VCaP (cell line): Measurements from ENCODE around the gene TSR3.
"Not testable (repeated sequence)": the region's sequence is repeated elsewhere in the genome, so short reads cannot be mapped to it uniquely, and the experiment has no call there.

Experiments used
- H3K27ac ChIP-seq: fragments of 450-650 bp; 2 replicates; pipeline ENCODE4 v1.5.1; 2017
- CTCF ChIP-seq: fragments of 450-650 bp; conservative IDR thresholded peaks from 2 replicates; pipeline ENCODE4 v1.5.1; 2017; ENCODE audit warnings: mild to moderate bottlenecking, moderate library complexity

Gene TSR3

GRCh38 chr16:1333854-1334700 lies 17.6 kb downstream of the TSR3 start:
- TF ChIP-seq CTCF = no peak
- H3K27ac ChIP-seq = no peak overlapping the region; the same call in 1 of the 2 replicates

- H3K27ac ChIP-seq = peak within 1 kb of the TSS; percentile 59; the same call in 1 of the 2 replicates
- TF ChIP-seq CTCF = no peak
Observed at GRCh38 chr16:1333149-1333812, 18.4 kb downstream of the TSR3 start, which contains the start of gene BAIAP3. TSS of gene BAIAP3 (plus strand) at chr16:1333645. CDS start at chr16:1338550, 4,905 bp downstream.

- TF ChIP-seq CTCF = no peak
- peak overlapping the region; percentile 59; the same call in 1 of the 2 replicates for H3K27ac ChIP-seq
Observed at GRCh38 chr16:1332618-1333148, 19.0 kb downstream of the TSR3 start.

GRCh38 chr16:1331712-1332617 lies 19.7 kb downstream of the TSR3 start:
- H3K27ac ChIP-seq = peak overlapping the region; percentile 59

GRCh38 chr16:1330931-1331711 lies 20.6 kb downstream of the TSR3 start:
- H3K27ac ChIP-seq = peak overlapping the region; percentile 59
- TF ChIP-seq CTCF = no peak

More at GRCh38 chr16:1331712-1332617, 19.7 kb downstream of the TSR3 start:
- TF ChIP-seq CTCF = no peak

- peak; percentile 28; the same call in 1 of the 2 replicates for TF ChIP-seq CTCF
- no peak overlapping the region for H3K27ac ChIP-seq
Observed at GRCh38 chr16:1330260-1330914, 21.3 kb downstream of the TSR3 start.

- H3K27ac ChIP-seq = not testable (repeated sequence)
Observed at GRCh38 chr16:1328961-1329360, 22.7 kb downstream of the TSR3 start.

GRCh38 chr16:1328136-1328535 lies 23.5 kb downstream of the TSR3 start:
- not testable (repeated sequence) for H3K27ac ChIP-seq
